Regular cardiac myocyte (primary cell): ENCODE results near the gene TRIP13. TPM values are rescaled to one million over a fixed set of nuclear protein-coding genes. Genes with fewer than 3 reads are reported as not detected.

Experiments
- total RNA-seq: library from RNA; depleted of rRNA; stranded (reverse); fragments of >200 nt; gene quantifications from 2 replicates; pipeline ENCODE4 v1.2.3, GENCODE V29; 2014

Gene TRIP13, protein sequence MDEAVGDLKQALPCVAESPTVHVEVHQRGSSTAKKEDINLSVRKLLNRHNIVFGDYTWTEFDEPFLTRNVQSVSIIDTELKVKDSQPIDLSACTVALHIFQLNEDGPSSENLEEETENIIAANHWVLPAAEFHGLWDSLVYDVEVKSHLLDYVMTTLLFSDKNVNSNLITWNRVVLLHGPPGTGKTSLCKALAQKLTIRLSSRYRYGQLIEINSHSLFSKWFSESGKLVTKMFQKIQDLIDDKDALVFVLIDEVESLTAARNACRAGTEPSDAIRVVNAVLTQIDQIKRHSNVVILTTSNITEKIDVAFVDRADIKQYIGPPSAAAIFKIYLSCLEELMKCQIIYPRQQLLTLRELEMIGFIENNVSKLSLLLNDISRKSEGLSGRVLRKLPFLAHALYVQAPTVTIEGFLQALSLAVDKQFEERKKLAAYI
- 7.0 and 73.8 TPM in 2 replicates for total RNA-seq

DNA sequence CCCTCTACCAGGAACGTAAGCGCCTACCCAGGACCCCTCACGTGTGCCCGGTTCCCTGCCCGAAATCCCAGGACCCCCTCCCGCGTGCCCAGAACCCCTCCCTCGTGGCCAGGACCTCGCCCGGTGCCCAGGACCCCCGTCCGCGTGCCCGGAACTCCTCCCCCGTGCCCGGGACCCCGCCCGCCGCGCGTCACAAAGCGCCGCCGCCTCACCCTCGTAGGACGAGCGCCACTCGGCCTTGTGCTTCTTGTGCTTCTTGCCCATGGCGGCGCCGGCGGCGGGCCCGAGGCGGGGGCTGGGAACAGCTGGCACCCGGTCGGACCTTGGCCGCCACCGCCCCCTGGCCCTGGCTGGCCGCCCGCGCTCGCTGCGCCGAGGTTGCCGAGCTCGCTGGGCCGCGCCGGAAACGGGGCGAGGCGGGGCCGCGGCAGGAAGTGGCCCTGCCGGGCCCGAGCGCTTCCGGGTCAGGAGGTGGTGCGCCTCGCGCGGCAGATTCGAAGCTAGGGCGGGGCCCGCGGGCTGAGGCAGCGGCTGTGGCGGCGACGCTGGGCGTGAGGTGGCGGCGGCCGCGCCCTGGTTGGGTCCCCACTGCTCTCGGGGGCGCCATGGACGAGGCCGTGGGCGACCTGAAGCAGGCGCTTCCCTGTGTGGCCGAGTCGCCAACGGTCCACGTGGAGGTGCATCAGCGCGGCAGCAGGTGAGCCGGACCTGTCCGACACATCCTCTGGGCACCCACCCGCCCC, at the start of gene TRIP13, which contains the start of gene BRD9:
Gene TRIP13, plus strand, starts transcription at position 491 of the 743 bp plus-strand sequence. Its CDS starts 115 bp downstream, at position 606.
Gene BRD9, minus strand, starts transcription at position 408 of the 743 bp plus-strand sequence. Its CDS starts 144 bp downstream, at position 264.

DNA sequence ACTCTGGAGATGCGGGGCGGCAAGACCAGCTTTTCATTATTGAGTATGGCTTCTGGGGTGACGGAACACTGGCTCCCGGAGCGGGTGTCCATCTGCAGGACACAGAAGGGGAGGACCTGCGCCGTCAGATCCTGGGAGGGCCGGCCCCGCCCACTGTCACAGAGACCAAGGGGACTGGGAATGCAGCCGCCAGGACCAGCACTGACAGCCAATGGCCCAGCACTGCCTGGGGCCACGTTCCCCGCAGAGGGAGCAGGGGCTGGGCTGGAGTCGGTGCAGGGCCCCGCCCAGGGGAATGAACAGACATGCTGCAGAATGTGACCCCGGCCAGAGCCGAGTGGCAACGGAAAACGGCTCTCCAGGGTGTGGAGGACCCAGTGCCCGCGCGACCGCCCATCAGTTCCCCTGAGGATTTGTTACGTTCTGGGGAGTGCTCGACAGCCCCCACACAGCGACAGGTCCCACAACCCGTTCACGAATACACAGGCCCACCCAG, 42.1 kb upstream of the TRIP13 start, which contains the start of gene ZDHHC11:
Gene ZDHHC11, minus strand, starts transcription at position 476 of the 496 bp plus-strand sequence. Its CDS starts 384 bp downstream, at position 92.

Other genes starting within 250 kb of the TRIP13 start
- under 0.01 and 0.19 TPM in 2 replicates for gene TPPP, start 199.5 kb upstream of the TRIP13 start, total RNA-seq
- under 0.01 TPM in 1 of 2 replicates, not detected in the other for gene ZDHHC11B, start 108.2 kb upstream of the TRIP13 start, total RNA-seq
- 0.77 and 1.7 TPM in 2 replicates for gene ZDHHC11, start 41.9 kb upstream of the TRIP13 start, total RNA-seq
- gene BRD9, start 83 bp upstream of the TRIP13 start, total RNA-seq: 35.8 and 51.2 TPM in 2 replicates
- 1.2 and 9.3 TPM in 2 replicates for gene NKD2, start 115.9 kb downstream of the TRIP13 start, total RNA-seq
- gene SLC12A7, start 219.2 kb downstream of the TRIP13 start, total RNA-seq: 11.5 and 19.4 TPM in 2 replicates